PC-3 (cell line): ENCODE measurements around the gene RYR2. TPM values are rescaled to one million over a fixed set of nuclear protein-coding genes. Genes with fewer than 3 reads are reported as not detected.

ENCODE experiments used
- ATAC-seq: fragments of 200-7000 bp; cut with Tn5 transposase; 2 replicates; pipeline ENCODE4 v1.9.1; 2020; ENCODE audit warnings: mild to moderate bottlenecking, moderate library complexity
- BruUV-seq: library from RNA; stranded (reverse); fragments of 400-500 nt; replicated peaks from 2 replicates; lab custom pipeline; 2021; lab: Mats Ljungman, UMichigan
- CTCF ChIA-PET: fragments of 300-600 bp; sonication (Branson Sonifier 250); formaldehyde crosslinking; loops from one replicate; lab custom pipeline; 2022; ENCODE audit warnings: antibody characterized with exemption; lab: Charles Lee
- POLR2A ChIA-PET: fragments of 300-600 bp; sonication (Branson Sonifier 250); formaldehyde crosslinking; loops from one replicate; lab custom pipeline; 2022; ENCODE audit warnings: antibody characterized with exemption; ENCODE audit not compliant: unreplicated experiment; lab: Charles Lee
- DNase-seq: peaks from one replicate; pipeline ENCODE4 v3.0.0-alpha.2; 2015
- H2AFZ ChIP-seq: fragments of 300-600 bp; sonication (generic); 2 replicates; pipeline ENCODE4 v1.6.0; 2016; ENCODE audit warnings: antibody characterized with exemption, low read length
- H3F3A ChIP-seq: fragments of 300-600 bp; sonication (generic); one replicate; pipeline ENCODE4 v1.6.0; 2017; ENCODE audit warnings: antibody characterized with exemption, low read length, control low read depth, mild to moderate bottlenecking; ENCODE audit not compliant: unreplicated experiment
- H3K27ac ChIP-seq: fragments of 300-600 bp; sonication (generic); 2 replicates; pipeline ENCODE4 v1.5.1; 2016; ENCODE audit warnings: mild to moderate bottlenecking, low read length
- H3K27me3 ChIP-seq: fragments of 300-600 bp; sonication (generic); 2 replicates; pipeline ENCODE4 v1.6.1; 2016; ENCODE audit warnings: low read length, mixed read lengths
- H3K36me3 ChIP-seq: fragments of 300-600 bp; sonication (generic); 2 replicates; pipeline ENCODE4 v1.6.1; 2016; ENCODE audit warnings: low read depth, mixed run types, low read length, mixed read lengths
- H3K4me1 ChIP-seq: fragments of 300-600 bp; sonication (generic); 2 replicates; pipeline ENCODE4 v1.5.1; 2016; ENCODE audit warnings: low read length; ENCODE audit not compliant: insufficient read depth
- H3K4me2 ChIP-seq: fragments of 300-600 bp; sonication (generic); 2 replicates; pipeline ENCODE4 v1.6.0; 2016; ENCODE audit warnings: low read length
- H3K4me3 ChIP-seq: fragments of 300-600 bp; sonication (generic); 2 replicates; pipeline ENCODE4 v1.5.1; 2016; ENCODE audit warnings: mild to moderate bottlenecking, low read length, mixed read lengths
- H3K79me2 ChIP-seq: fragments of 300-600 bp; sonication (generic); 2 replicates; pipeline ENCODE4 v1.6.1; 2017; ENCODE audit warnings: low read length, mixed read lengths
- H3K9ac ChIP-seq: fragments of 300-600 bp; sonication (generic); 2 replicates; pipeline ENCODE4 v1.6.0; 2016; ENCODE audit warnings: mild to moderate bottlenecking, low read length
- H3K9me2 ChIP-seq: fragments of 300-600 bp; sonication (generic); replicated peaks from 2 replicates; pipeline ENCODE4 v1.6.1; 2016; ENCODE audit warnings: mixed run types, low read length, mixed read lengths
- H3K9me3 ChIP-seq: fragments of 300-600 bp; sonication (generic); 2 replicates; pipeline ENCODE4 v1.6.1; 2016; ENCODE audit warnings: low read length, mixed read lengths
- H4K20me1 ChIP-seq: fragments of 300-600 bp; sonication (generic); 2 replicates; pipeline ENCODE4 v1.6.1; 2016; ENCODE audit warnings: low read length, mixed read lengths
- CTCF ChIP-seq: fragments of 300-600 bp; sonication (generic); conservative IDR thresholded peaks from 2 replicates; pipeline ENCODE4 v1.5.1; 2017; ENCODE audit warnings: antibody characterized with exemption, low read depth, mild to moderate bottlenecking, low read length
- EZH2 ChIP-seq: fragments of 300-600 bp; sonication (generic); IDR thresholded peaks from one replicate; pipeline ENCODE4 v1.6.1; 2017; ENCODE audit warnings: antibody characterized with exemption, mild to moderate bottlenecking, low read length; ENCODE audit not compliant: unreplicated experiment
- EZH2phosphoT487 ChIP-seq: fragments of 300-600 bp; sonication (generic); IDR thresholded peaks from 2 replicates; pipeline ENCODE4 v1.6.1; 2018; ENCODE audit warnings: mild to moderate bottlenecking, antibody characterized with exemption, low read length, borderline replicate concordance
- intact Hi-C: fragments of 100-400 bp; cut with micrococcal nuclease; formaldehyde crosslinking; loops from 2 replicates; pipeline ENCODE4 v1.9.0; 2023
- total RNA-seq: library from RNA; depleted of rRNA; stranded (reverse); fragments of >200 nt; gene quantifications from 2 replicates; pipeline ENCODE4 v1.2.3, GENCODE V29; 2014

The RYR2 gene
- total RNA-seq, 1 experiment from 2014 or later: not detected

GRCh38 chr1:237539055-237539454 is 497.1 kb downstream of the RYR2 start:
- H3K27me3 ChIP-seq: no peaks in the 10 kb centered on the region
- no peak overlapping the region for H3K4me3 ChIP-seq
- H4K20me1 ChIP-seq: no peaks in the 10 kb centered on the region
- ATAC-seq (no peak), DNase-seq (no peak)
- H3K79me2 ChIP-seq: no peaks in the 10 kb centered on the region
- no peaks in the 10 kb centered on the region for H3K4me1 ChIP-seq
- no peaks in the 10 kb centered on the region for H3K9me2 ChIP-seq
- TF ChIP-seq EZH2 (no peak), EZH2phosphoT487 (no peak), CTCF (no peak)
- intact Hi-C loops: no loop called here
- no peak overlapping the region for H2AFZ ChIP-seq
- no peaks in the 10 kb centered on the region for H3F3A ChIP-seq
- H3K9ac ChIP-seq: no peak overlapping the region
- H3K9me3 ChIP-seq: no peaks in the 10 kb centered on the region
- CTCF ChIA-PET: no interaction called here
- no peak overlapping the region for H3K4me2 ChIP-seq
- no peaks in the 10 kb centered on the region for H3K36me3 ChIP-seq
- H3K27ac ChIP-seq: no peak overlapping the region
- POLR2A ChIA-PET: no interaction called here
- no TSS peak for BruUV-seq

GRCh38 chr1:237542525-237543418 is 500.8 kb downstream of the RYR2 start:
- ChIA-PET POLR2A (no interaction called here), CTCF (no interaction called here)
- intact Hi-C loops: no loop called here
- H3K9me3 ChIP-seq: no peaks in the 10 kb centered on the region
- no peak for TF ChIP-seq EZH2
- TF ChIP-seq EZH2phosphoT487: no peak
- no peak for TF ChIP-seq CTCF
- BruUV-seq: no TSS peak
- no peak overlapping the region for H3K27ac ChIP-seq
- DNase-seq (no peak), ATAC-seq (no peak)
- no peak overlapping the region for H2AFZ ChIP-seq
- H3K36me3 ChIP-seq: no peaks in the 10 kb centered on the region
- no peak overlapping the region for H3K9ac ChIP-seq
- no peaks in the 10 kb centered on the region for H3K27me3 ChIP-seq
- no peaks in the 10 kb centered on the region for H3K79me2 ChIP-seq
- H4K20me1 ChIP-seq: no peaks in the 10 kb centered on the region
- H3K4me3 ChIP-seq: no peak overlapping the region
- no peaks in the 10 kb centered on the region for H3K4me1 ChIP-seq
- no peaks in the 10 kb centered on the region for H3K9me2 ChIP-seq
- H3F3A ChIP-seq: no peaks in the 10 kb centered on the region
- no peak overlapping the region for H3K4me2 ChIP-seq

GRCh38 chr1:237553078-237553477 is 511.1 kb downstream of the RYR2 start:
- ChIA-PET CTCF (no interaction called here), POLR2A (no interaction called here)
- Histone ChIP-seq H2AFZ (no peak overlapping the region), H3K9ac (no peak overlapping the region), H3K36me3 (no peaks in the 10 kb centered on the region), H3F3A (no peaks in the 10 kb centered on the region), H3K4me1 (no peaks in the 10 kb centered on the region), H4K20me1 (no peaks in the 10 kb centered on the region), H3K27me3 (peaks cover 9% of the 10 kb centered on the region), H3K4me2 (no peak overlapping the region), H3K9me3 (no peaks in the 10 kb centered on the region), H3K9me2 (no peaks in the 10 kb centered on the region), H3K27ac (no peak overlapping the region), H3K79me2 (no peaks in the 10 kb centered on the region), H3K4me3 (no peak overlapping the region)
- no peak for DNase-seq
- BruUV-seq: no TSS peak
- intact Hi-C loops: no loop called here
- no peak for ATAC-seq
- TF ChIP-seq EZH2phosphoT487: no peak
